NCI-H510A treated with DMSO at 0.1 percent for 48 hours (cell line): ENCODE measurements around the gene PPP2R5B.

Experiments
- DNase-seq: peaks from one replicate; lab custom pipeline; 2025; lab: John Stamatoyannopoulos, UW

The PPP2R5B gene

GRCh38 chr11:64888729-64889511 is 35.6 kb upstream of the PPP2R5B start:
- no peak for DNase-seq

- no peak for DNase-seq
Observed at GRCh38 chr11:64890522-64890939, 34.0 kb upstream of the PPP2R5B start.

GRCh38 chr11:64891215-64891848 is 33.2 kb upstream of the PPP2R5B start:
- no peak for DNase-seq

GRCh38 chr11:64891880-64892279 is 32.6 kb upstream of the PPP2R5B start:
- DNase-seq = no peak

- DNase-seq = no peak
Observed at GRCh38 chr11:64892411-64892831, 32.1 kb upstream of the PPP2R5B start.

GRCh38 chr11:64892838-64893193 is 31.7 kb upstream of the PPP2R5B start:
- DNase-seq = no peak

- DNase-seq = no peak
Observed at GRCh38 chr11:64893194-64894069, 31.1 kb upstream of the PPP2R5B start.

- DNase-seq = peak; percentile 54
Observed at GRCh38 chr11:64894070-64894811, 30.2 kb upstream of the PPP2R5B start.

- DNase-seq = no peak
Observed at GRCh38 chr11:64894812-64895452, 29.6 kb upstream of the PPP2R5B start.

- no peak for DNase-seq
Observed at GRCh38 chr11:64896448-64897022, 28.0 kb upstream of the PPP2R5B start.

GRCh38 chr11:64897381-64898075 is 27.0 kb upstream of the PPP2R5B start:
- DNase-seq = no peak

- no peak for DNase-seq
Observed at GRCh38 chr11:64898076-64898445, 26.4 kb upstream of the PPP2R5B start.

GRCh38 chr11:64898541-64898940 is 25.9 kb upstream of the PPP2R5B start:
- no peak for DNase-seq

GRCh38 chr11:64900263-64900678 is 24.2 kb upstream of the PPP2R5B start:
- no peak for DNase-seq

- DNase-seq = no peak
Observed at GRCh38 chr11:64900774-64901173, 23.7 kb upstream of the PPP2R5B start.

GRCh38 chr11:64902102-64902900 is 22.2 kb upstream of the PPP2R5B start:
- no peak for DNase-seq

- DNase-seq = no peak
Observed at GRCh38 chr11:64903291-64903833, 21.1 kb upstream of the PPP2R5B start.

- no peak for DNase-seq
Observed at GRCh38 chr11:64905516-64906313, 18.8 kb upstream of the PPP2R5B start.

- DNase-seq = no peak
Observed at GRCh38 chr11:64906314-64906635, 18.2 kb upstream of the PPP2R5B start.
